HCT116 (cell line): ENCODE data around the gene POLR3A. TPM values are rescaled to one million over a fixed set of nuclear protein-coding genes. Genes with fewer than 3 reads are reported as not detected.

Source experiments
- ATAC-seq: fragments of 200-7000 bp; cut with Tn5 transposase; 2 replicates; pipeline ENCODE4 v1.9.1; 2020; ENCODE audit warnings: mild to moderate bottlenecking, moderate library complexity
- BruUV-seq: library from RNA; stranded (reverse); fragments of 400-500 nt; replicated peaks from 2 replicates; lab custom pipeline; 2021; lab: Mats Ljungman, UMichigan
- CTCF ChIA-PET: fragments of 300-600 bp; sonication (Branson Sonifier 250); formaldehyde crosslinking; loops from one replicate; lab custom pipeline; 2021; ENCODE audit warnings: antibody characterized with exemption; lab: Charles Lee
- POLR2A ChIA-PET: fragments of 300-600, 350-600 bp; sonication (Branson Sonifier 250); formaldehyde crosslinking; loops from one replicate; lab custom pipeline; 2021; ENCODE audit warnings: antibody characterized with exemption; lab: Charles Lee
- RAD21 ChIA-PET, 2 experiments: fragments of 300-600 bp; sonication (Branson Sonifier 250); formaldehyde crosslinking; loops; one replicate each; lab custom pipeline; 2023; ENCODE audit warnings: low total read pairs in 2 of 2; ENCODE audit not compliant: uncharacterized antibody in 2 of 2, unreplicated experiment in 2 of 2, low non-redundant PET in 1 of 2; lab: Charles Lee
- DNase-seq: peaks from one replicate; pipeline ENCODE4 v3.0.0-alpha.2; 2010; ENCODE audit warnings: low read depth, low spot score
- H2AFZ ChIP-seq: fragments of 200-600 bp; shearing (Covaris generic), sonication (generic); 2 replicates; pipeline ENCODE4 v1.6.1; 2017; ENCODE audit warnings: low read depth, mixed run types, mixed read lengths, antibody characterized with exemption, low read length; ENCODE audit not compliant: poor library complexity, severe bottlenecking
- H3K27ac ChIP-seq: 2 replicates; pipeline ENCODE4 v1.5.1; 2012; ENCODE audit warnings: low read depth, low read length
- H3K27me3 ChIP-seq: fragments of 200-600 bp; sonication (generic); 2 replicates; pipeline ENCODE4 v1.6.1; 2016; ENCODE audit warnings: mixed run types, low read length, mixed read lengths; ENCODE audit not compliant: insufficient read depth
- H3K36me3 ChIP-seq, 2 experiments: fragments of 200-500 bp in 1 of 2; fragments of 200-600 bp in 1 of 2; sonication (Bioruptor generic) in 1 of 2; sonication (generic) in 1 of 2; 2 replicates each; pipeline versions ENCODE4 v1.5.1 to v1.6.1; 2014 to 2016; ENCODE audit warnings: low read length in 2 of 2, inconsistent platforms in 1 of 2, mixed read lengths in 1 of 2, mixed run types in 1 of 2; ENCODE audit not compliant: insufficient read depth in 2 of 2, control insufficient read depth in 1 of 2
- H3K4me1 ChIP-seq, 2 experiments: fragments of 200-600 bp in 1 of 2; sonication (generic) in 1 of 2; 2 replicates each; pipeline versions ENCODE4 v1.5.1 to v1.6.1; 2012 to 2017; ENCODE audit warnings: low read length in 2 of 2, inconsistent platforms in 1 of 2, mild to moderate bottlenecking in 1 of 2, mixed read lengths in 1 of 2, mixed run types in 1 of 2, moderate library complexity in 1 of 2; ENCODE audit not compliant: insufficient read depth in 2 of 2, control insufficient read depth in 1 of 2
- H3K4me2 ChIP-seq: fragments of 200-600 bp; sonication (generic); 2 replicates; pipeline ENCODE4 v1.6.1; 2017; ENCODE audit warnings: mixed run types, low read length, mixed read lengths
- H3K4me3 ChIP-seq, 2 experiments: fragments of 200-600 bp in 1 of 2; sonication (generic) in 1 of 2; replicated peaks in 1 of 2; 2 replicates each; pipeline ENCODE4 v1.5.1; 2011 to 2016; ENCODE audit warnings: low read length in 2 of 2, control low read depth in 1 of 2, low read depth in 1 of 2, mild to moderate bottlenecking in 1 of 2, mixed read lengths in 1 of 2, mixed run types in 1 of 2
- H3K79me2 ChIP-seq: fragments of 200-600 bp; sonication (generic); 2 replicates; pipeline ENCODE4 v1.6.1; 2017; ENCODE audit warnings: mild to moderate bottlenecking, mixed run types, low read length, moderate library complexity, mixed read lengths; ENCODE audit not compliant: insufficient read depth
- H3K9ac ChIP-seq: fragments of 200-600 bp; sonication (generic); 2 replicates; pipeline ENCODE4 v1.6.1; 2016; ENCODE audit warnings: low read length, mixed read lengths
- H3K9me2 ChIP-seq: fragments of 200-600 bp; sonication (generic), shearing (Covaris generic); 2 replicates; pipeline ENCODE4 v1.6.1; 2017; ENCODE audit warnings: mixed run types, mild to moderate bottlenecking, moderate library complexity; ENCODE audit not compliant: insufficient read depth
- H3K9me3 ChIP-seq, 2 experiments: fragments of 200-500 bp in 1 of 2; fragments of 200-600 bp in 1 of 2; sonication (Bioruptor generic) in 1 of 2; sonication (generic) in 1 of 2; 2 replicates each; pipeline ENCODE4 v1.6.1; 2014 to 2017; ENCODE audit warnings: low read length in 2 of 2, mixed read lengths in 2 of 2, inconsistent platforms in 1 of 2, low read depth in 1 of 2, mild to moderate bottlenecking in 1 of 2, mixed run types in 1 of 2, moderate library complexity in 1 of 2; ENCODE audit not compliant: control insufficient read depth in 1 of 2, insufficient read depth in 1 of 2
- H4K20me1 ChIP-seq: fragments of 200-600 bp; sonication (generic), shearing (Covaris generic); 2 replicates; pipeline ENCODE4 v1.6.1; 2017; ENCODE audit warnings: mixed run types, mild to moderate bottlenecking, moderate library complexity; ENCODE audit not compliant: insufficient read depth
- EGR1 ChIP-seq: IDR thresholded peaks from 2 replicates; pipeline ENCODE4 v1.6.1; 2012; ENCODE audit warnings: low read depth
- EZH2 ChIP-seq: fragments of 200-600 bp; sonication (generic); IDR thresholded peaks from 2 replicates; pipeline ENCODE4 v1.6.1; 2017; ENCODE audit warnings: antibody characterized with exemption, mixed run types
- FOSL1 ChIP-seq: IDR thresholded peaks from 2 replicates; pipeline ENCODE4 v1.6.1; 2012; ENCODE audit warnings: low read depth
- JUND ChIP-seq: IDR thresholded peaks from 2 replicates; pipeline ENCODE4 v1.6.1; 2012
- RAD21 ChIP-seq: IDR thresholded peaks from 2 replicates; pipeline ENCODE4 v1.6.1; 2012; ENCODE audit warnings: low read depth, mild to moderate bottlenecking
- TCF7L2 ChIP-seq: IDR thresholded peaks from 2 replicates; pipeline ENCODE4 v1.7.0; 2011; ENCODE audit warnings: borderline replicate concordance, inconsistent platforms; ENCODE audit not compliant: insufficient read depth, insufficient read length; ENCODE audit errors: extremely low read depth
- YY1 ChIP-seq: IDR thresholded peaks from 2 replicates; pipeline ENCODE4 v1.6.1; 2011; ENCODE audit warnings: low read length, low read depth, moderate library complexity, mild to moderate bottlenecking; ENCODE audit not compliant: insufficient replicate concordance; ENCODE audit errors: extremely low read depth
- ZFX ChIP-seq: fragments of 450-650 bp; IDR thresholded peaks from 2 replicates; pipeline ENCODE4 v1.6.1; 2017
- intact Hi-C: fragments of 100-400 bp; cut with micrococcal nuclease; formaldehyde crosslinking; loops from 2 replicates; pipeline ENCODE4 v1.10.0; 2022
- total RNA-seq: library from RNA; stranded (reverse); gene quantifications from one replicate; pipeline ENCODE4 v1.2.1, GENCODE V29; 2021; ENCODE audit not compliant: unreplicated experiment
- TF ChIP-seq, protein P1 (sequence below): IDR thresholded peaks from 2 replicates; pipeline ENCODE4 v1.6.1; 2011; ENCODE audit warnings: mild to moderate bottlenecking, low read length, moderate library complexity; ENCODE audit not compliant: insufficient replicate concordance; ENCODE audit errors: extremely low read depth

Gene POLR3A
- total RNA-seq, 1 experiment from 2014 or later, result 26.6 TPM

DNA sequence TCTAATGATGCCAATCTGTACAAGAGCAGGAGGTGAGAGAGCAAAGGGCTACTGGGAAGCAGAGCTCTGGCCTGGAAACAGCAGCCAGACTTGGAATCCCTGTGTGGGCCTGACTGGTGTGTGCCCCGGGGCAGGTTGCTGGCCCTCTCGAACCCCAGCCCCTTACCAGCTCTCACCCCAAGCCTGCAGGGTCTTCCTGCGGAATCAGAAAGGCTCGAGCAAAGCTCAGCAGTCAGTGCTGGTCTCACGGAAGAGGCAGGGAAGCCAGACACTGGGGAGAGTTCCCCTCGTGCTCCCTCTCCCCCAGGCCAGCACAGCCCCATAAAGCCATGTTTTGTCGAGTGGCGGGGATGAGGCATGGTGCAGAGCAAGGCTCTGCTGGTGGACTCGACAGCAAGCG lies 50.1 kb downstream of the POLR3A start (continued):
- TF ChIP-seq RAD21 (no peak), YY1 (no peak), EZH2 (no peak), ZFX (no peak), FOSL1 (no peak), EGR1 (no peak), JUND (no peak), TCF7L2 (no peak)

- no peak overlapping the region for H3K9ac ChIP-seq
- peaks cover 5 to 11% of the 10 kb centered on the region in 2 experiments; a peak in 2 of 4 replicates for H3K4me1 ChIP-seq
- no peaks in the 10 kb centered on the region for H3K27me3 ChIP-seq
- no peaks in the 10 kb centered on the region for H3K9me2 ChIP-seq
- POLR2A ChIA-PET, result no interaction called here
- no peaks in the 10 kb centered on the region for H3K9me3 ChIP-seq
- H3K27ac ChIP-seq, result no peak overlapping the region
- H3K4me3 ChIP-seq, result no peak overlapping the region
- no peaks in the 10 kb centered on the region for H3K79me2 ChIP-seq
- no peaks in the 10 kb centered on the region; the same call in 1 of the 2 replicates for H4K20me1 ChIP-seq
- TF ChIP-seq TCF7L2, result no peak
- TF ChIP-seq ZFX, result no peak
- TF ChIP-seq, protein P1, sequence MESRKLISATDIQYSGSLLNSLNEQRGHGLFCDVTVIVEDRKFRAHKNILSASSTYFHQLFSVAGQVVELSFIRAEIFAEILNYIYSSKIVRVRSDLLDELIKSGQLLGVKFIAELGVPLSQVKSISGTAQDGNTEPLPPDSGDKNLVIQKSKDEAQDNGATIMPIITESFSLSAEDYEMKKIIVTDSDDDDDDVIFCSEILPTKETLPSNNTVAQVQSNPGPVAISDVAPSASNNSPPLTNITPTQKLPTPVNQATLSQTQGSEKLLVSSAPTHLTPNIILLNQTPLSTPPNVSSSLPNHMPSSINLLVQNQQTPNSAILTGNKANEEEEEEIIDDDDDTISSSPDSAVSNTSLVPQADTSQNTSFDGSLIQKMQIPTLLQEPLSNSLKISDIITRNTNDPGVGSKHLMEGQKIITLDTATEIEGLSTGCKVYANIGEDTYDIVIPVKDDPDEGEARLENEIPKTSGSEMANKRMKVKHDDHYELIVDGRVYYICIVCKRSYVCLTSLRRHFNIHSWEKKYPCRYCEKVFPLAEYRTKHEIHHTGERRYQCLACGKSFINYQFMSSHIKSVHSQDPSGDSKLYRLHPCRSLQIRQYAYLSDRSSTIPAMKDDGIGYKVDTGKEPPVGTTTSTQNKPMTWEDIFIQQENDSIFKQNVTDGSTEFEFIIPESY, result no peak
- no peak for TF ChIP-seq JUND
- intact Hi-C loops, result no loop called here
- no peak for ATAC-seq
- CTCF ChIA-PET, result no interaction called here
- DNase-seq, result no peak
- H3K36me3 ChIP-seq, result peaks cover 37 to 43% of the 10 kb centered on the region in 2 experiments; a peak in 3 of 4 replicates
- no TSS peak for BruUV-seq
- RAD21 ChIA-PET, result no interaction called here
- H2AFZ ChIP-seq, result no peak overlapping the region
- H3K4me2 ChIP-seq, result no peak overlapping the region
These were observed 51.0 kb downstream of the POLR3A start for GRCh38 chr10:77978360-77978759.
